Thyroid gland (tissue), 4 donors: ENCODE results near the gene DOC2A.

Source experiments
- CTCF ChIP-seq, 6 experiments: fragments of 200-600 bp in 3 of 6; fragments of 450-650 bp in 3 of 6; sonication (generic) in 3 of 6; IDR thresholded peaks; one replicate each; pipeline ENCODE4 v1.5.1; 2016 to 2019; ENCODE audit warnings: antibody characterized with exemption in 6 of 6, mild to moderate bottlenecking in 2 of 6, inconsistent platforms in 1 of 6, moderate library complexity in 1 of 6
- POLR2A ChIP-seq, 2 donors: fragments of 450-650 bp; IDR thresholded peaks; one replicate each; pipeline ENCODE4 v1.6.1; 2017; ENCODE audit warnings: antibody characterized with exemption in 2 of 2, mild to moderate bottlenecking in 2 of 2, moderate library complexity in 1 of 2

GRCh38 chr16:30016555-30017276, 5.9 kb upstream of the DOC2A start:
- no peak for TF ChIP-seq CTCF (IDR thresholded peaks at IDR 0.05)
- no peak for TF ChIP-seq POLR2A (IDR thresholded peaks at IDR 0.05)
